Activated T-helper 1 cell treated with anti-CD3 and anti-CD28 coated beads, Interleukin-12 subunit alpha, Interleukin-12 subunit beta, Interleukin-2, Interleukin-4 antibody, amounts not matched to agents 30 ng/mL and 10 ng/mL and 1 ng/mL, durations not matched to agents 14 hours and 24 hours and 36 hours (primary cell): ENCODE data around the gene SOWAHA. TPM values are rescaled to one million over a fixed set of nuclear protein-coding genes. Genes with fewer than 3 reads are reported as not detected.

Experiments
- total RNA-seq: library from RNA; stranded (reverse); gene quantifications from 2 replicates; pipeline ENCODE4 v1.2.3, GENCODE V29; 2022

The SOWAHA gene
- total RNA-seq, 1 donor from 2014 or later, result 0.54 TPM

Other genes with a start within 250 kb of the SOWAHA start
- gene IL13, start 155.1 kb upstream of the SOWAHA start, total RNA-seq, result 294 and 308 TPM in 2 replicates
- 56.9 and 57.1 TPM in 2 replicates for gene IL4, start 139.3 kb upstream of the SOWAHA start, total RNA-seq
- gene KIF3A, start 75.8 kb upstream of the SOWAHA start, total RNA-seq, result 58.5 and 66.9 TPM in 2 replicates
- 52.5 and 55.6 TPM in 2 replicates for gene CCNI2, start 65.9 kb upstream of the SOWAHA start, total RNA-seq
- gene SEPTIN8, start 36.1 kb upstream of the SOWAHA start, total RNA-seq, result 45.8 and 46.2 TPM in 2 replicates
- 6.5 and 8.3 TPM in 2 replicates for gene SHROOM1, start 17.3 kb downstream of the SOWAHA start, total RNA-seq
- gene GDF9, start 53.2 kb downstream of the SOWAHA start, total RNA-seq, result 0.32 and 0.57 TPM in 2 replicates
- 410 and 425 TPM in 2 replicates for gene UQCRQ, start 53.3 kb downstream of the SOWAHA start, total RNA-seq
- gene LEAP2, start 60.4 kb downstream of the SOWAHA start, total RNA-seq, result 3.9 and 4.9 TPM in 2 replicates
- gene AFF4, start 150.3 kb downstream of the SOWAHA start, total RNA-seq, result 38.3 and 40.9 TPM in 2 replicates
- gene ZCCHC10, start 213.2 kb downstream of the SOWAHA start, total RNA-seq, result 37.6 and 41.7 TPM in 2 replicates
- gene HSPA4, start 238.7 kb downstream of the SOWAHA start, total RNA-seq, result 244 and 247 TPM in 2 replicates